Retinal pigment epithelial cell (primary cell): ENCODE results near the gene CEP95.

ENCODE experiments used
- DNase-seq: peaks from one replicate; pipeline ENCODE4 v3.0.0-alpha.2; 2010; ENCODE audit warnings: low read depth
- H3K4me3 ChIP-seq: 2 replicates; pipeline ENCODE4 v1.5.1; 2011; ENCODE audit warnings: mild to moderate bottlenecking, low read length, control low read depth, moderate library complexity
- CTCF ChIP-seq: conservative IDR thresholded peaks from 2 replicates; pipeline ENCODE4 v1.5.1; 2011; ENCODE audit warnings: low read depth, low read length, control low read depth, inconsistent platforms

CEP95 gene

GRCh38 chr17:64580384-64581315, 73.9 kb downstream of the CEP95 start:
- DNase-seq: no peak
- no peak for TF ChIP-seq CTCF

GRCh38 chr17:64583038-64583437, 76.3 kb downstream of the CEP95 start:
- no peak for DNase-seq
- H3K4me3 ChIP-seq: no peak overlapping the region
- TF ChIP-seq CTCF: no peak

More at GRCh38 chr17:64580384-64581315, 73.9 kb downstream of the CEP95 start:
- H3K4me3 ChIP-seq: no peak overlapping the region

- H3K4me3 ChIP-seq: no peak overlapping the region
- TF ChIP-seq CTCF: no peak
- DNase-seq: no peak
Measured at GRCh38 chr17:64585146-64585545, 78.4 kb downstream of the CEP95 start.
